Measurements from ENCODE around the gene PPP1R17.
A peak's percentile ranks its signal among the peaks of the same experiment; 100 is the strongest.

The PPP1R17 gene

GRCh38 chr7:31702354-31702753 is 15.3 kb downstream of the PPP1R17 start:
- ATAC-seq: no peak

GRCh38 chr7:31705377-31705776 is 18.4 kb downstream of the PPP1R17 start:
- ATAC-seq: no peak

GRCh38 chr7:31707089-31707488 is 20.1 kb downstream of the PPP1R17 start:
- ATAC-seq: no peak

DNA sequence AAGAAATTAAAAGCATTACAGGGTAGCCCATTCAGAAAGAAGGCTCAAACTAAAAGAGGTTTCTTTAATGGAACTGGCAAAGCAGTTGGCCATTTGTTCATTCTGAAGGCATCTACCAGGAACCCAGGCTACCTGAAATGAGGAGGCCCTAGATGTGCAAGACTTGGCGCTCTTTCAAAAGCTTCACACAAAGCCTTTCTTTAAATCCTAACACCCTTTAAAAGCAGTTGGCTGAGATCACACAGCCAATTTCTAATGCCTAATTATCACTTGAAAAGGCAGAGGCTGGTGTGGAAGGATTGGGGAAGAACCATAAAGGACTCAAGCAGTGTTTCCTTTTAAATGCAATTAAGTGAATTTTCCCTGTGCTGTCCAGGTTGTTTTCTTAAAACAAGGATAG is 23.2 kb downstream of the PPP1R17 start:
- no peak for ATAC-seq

DNA sequence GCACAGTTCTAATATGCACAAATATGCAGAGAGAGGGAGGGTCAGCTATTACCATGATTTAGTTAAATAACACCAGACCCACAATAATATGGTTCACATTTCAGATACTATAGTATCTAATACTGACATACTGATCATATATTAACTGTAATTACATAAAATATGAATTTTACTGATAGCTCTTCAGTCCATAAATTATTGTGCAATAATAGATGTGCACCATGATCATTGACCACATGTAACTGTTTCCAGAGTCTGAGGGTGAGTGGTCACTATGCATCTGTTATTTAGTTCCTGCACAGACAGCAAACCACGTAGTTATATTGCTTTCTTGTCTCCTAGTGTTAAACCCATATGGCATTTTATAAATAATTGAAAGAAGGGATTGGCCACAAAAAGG is 29.3 kb downstream of the PPP1R17 start:
- ATAC-seq: no peak

DNA sequence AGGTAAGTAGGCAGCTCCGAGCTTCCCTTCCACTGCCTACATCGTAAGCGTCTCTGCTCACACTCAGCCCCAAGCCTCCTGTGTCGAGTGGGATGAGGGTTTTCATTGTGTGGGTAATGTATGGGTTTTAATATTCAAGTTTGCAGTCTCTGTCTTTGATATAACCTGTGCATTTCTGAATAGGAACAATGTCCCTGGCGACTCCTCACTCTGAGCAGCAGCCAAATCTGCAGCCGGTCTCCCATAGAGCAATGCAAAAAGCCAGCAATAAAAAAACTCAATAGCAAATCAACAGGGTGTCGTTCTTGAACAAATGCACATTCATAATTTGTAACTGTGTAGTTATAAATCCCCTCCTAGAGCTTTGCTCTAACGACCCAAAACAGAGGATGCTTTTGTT is 33.4 kb downstream of the PPP1R17 start:
- ATAC-seq: no peak

- ATAC-seq: no peak
These were observed 37.7 kb downstream of the PPP1R17 start for GRCh38 chr7:31724696-31725095.

DNA sequence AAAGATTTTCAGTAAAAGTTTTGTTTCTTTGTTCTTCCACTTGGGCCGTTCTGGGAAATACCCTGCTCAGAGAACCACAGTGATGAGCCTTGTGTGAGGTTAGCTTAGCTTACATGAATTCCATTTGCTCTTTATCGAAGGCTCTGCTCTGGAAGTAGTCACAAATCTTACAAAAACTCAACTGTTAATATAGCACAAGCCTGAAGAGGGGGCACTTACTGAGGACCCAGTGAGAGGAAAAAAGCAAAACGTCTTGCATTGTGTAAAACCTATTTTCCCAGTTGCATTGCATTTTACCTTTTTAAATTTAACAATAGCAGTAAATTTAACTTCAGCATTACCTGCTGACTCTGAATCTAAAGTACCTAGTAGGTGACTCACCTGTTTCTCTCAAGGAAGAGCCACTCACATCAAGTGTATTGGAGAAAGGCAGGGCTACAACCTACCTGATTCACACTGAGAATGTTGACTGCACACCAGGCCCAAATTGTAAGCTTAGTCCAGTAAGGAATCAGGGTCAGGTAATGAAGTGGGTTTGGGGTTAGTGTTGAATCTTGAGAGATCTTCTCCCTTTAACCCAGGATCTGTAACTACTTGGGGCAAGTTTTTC is 42.3 kb downstream of the PPP1R17 start:
- ATAC-seq: no peak

GRCh38 chr7:31734456-31734855 is 47.4 kb downstream of the PPP1R17 start:
- ATAC-seq: no peak

GRCh38 chr7:31735991-31736982 is 49.3 kb downstream of the PPP1R17 start:
- ATAC-seq: no peak

DNA sequence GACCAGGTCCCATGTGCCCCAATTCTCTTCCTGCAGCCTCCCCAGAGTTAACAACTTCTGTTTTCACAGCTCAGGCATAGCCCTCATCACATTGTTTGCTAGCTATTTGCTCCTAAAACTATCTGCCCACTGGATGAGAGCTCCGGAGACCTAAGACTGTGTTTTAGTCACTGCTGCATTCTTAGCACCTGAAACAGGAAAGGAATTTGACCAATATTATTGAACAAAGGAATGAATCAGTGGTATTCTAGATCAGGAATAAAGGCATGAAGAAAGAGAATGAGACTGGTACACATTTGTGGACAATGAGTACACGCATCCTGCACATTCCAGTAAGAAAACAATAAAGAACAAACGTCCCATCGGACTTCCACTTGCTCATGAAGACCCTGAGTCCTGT is 54.8 kb downstream of the PPP1R17 start:
- no peak for ATAC-seq

DNA sequence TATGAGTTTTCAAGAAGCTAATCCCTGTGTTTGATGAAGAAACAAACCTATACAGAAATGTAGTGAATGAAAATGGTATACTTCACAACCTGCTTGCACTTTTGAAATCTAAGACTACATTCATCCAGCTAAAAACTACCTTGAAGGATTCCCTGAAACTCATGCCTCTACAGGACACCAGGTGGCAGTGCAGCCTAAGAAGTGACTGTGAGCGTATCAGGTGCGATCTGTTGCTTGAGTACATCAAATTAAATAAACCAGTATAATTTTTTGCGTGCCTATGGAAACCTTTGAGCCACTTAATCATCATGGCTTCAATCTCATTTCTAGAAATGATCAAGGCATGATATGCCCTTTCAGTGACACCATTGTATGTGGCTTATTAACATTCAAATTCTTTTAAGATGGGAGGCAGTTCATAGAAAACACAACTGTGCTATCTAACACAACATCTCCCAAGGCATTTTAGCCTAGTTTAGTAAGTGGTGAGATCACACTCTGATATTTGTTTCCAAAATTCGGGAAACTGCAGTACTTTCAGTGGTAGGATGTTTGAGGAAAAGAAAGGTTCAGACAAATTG is 57.4 kb downstream of the PPP1R17 start:
- ATAC-seq: peak in 1 of 2 donors; percentile 24

GRCh38 chr7:31747553-31747952 is 60.5 kb downstream of the PPP1R17 start:
- no peak for ATAC-seq

GRCh38 chr7:31748084-31748483 is 61.1 kb downstream of the PPP1R17 start:
- no peak for ATAC-seq

GRCh38 chr7:31751726-31752125 is 64.7 kb downstream of the PPP1R17 start:
- ATAC-seq: no peak

Measured in activated CD4-positive, CD25-positive, alpha-beta regulatory T cell treated with anti-CD3 and anti-CD28 coated beads, Interleukin-2, amount 50 U/mL, for 24 hours (primary cell).